HepG2 (cell line): Measurements from ENCODE around the gene BTG2. TPM values are rescaled to one million over a fixed set of nuclear protein-coding genes. Genes with fewer than 3 reads are reported as not detected.

Source experiments
- ATAC-seq: fragments of 200-7000 bp; cut with Tn5 transposase; 3 replicates; pipeline ENCODE4 v1.9.1; 2020; ENCODE audit warnings: mild to moderate bottlenecking, moderate library complexity
- BruUV-seq: library from RNA; stranded (reverse); fragments of 400-500 nt; replicated peaks from 2 replicates; lab custom pipeline; 2021; lab: Mats Ljungman, UMichigan
- CTCF ChIA-PET: fragments of 300-600 bp; formaldehyde crosslinking; extraction: SDS; loops from one replicate; lab custom pipeline; 2021; ENCODE audit warnings: low total read pairs, inconsistent platforms, low intra/inter-chr PET ratio; lab: Yijun Ruan, JAX
- POLR2A ChIA-PET: fragments of 350-600 bp; sonication (Branson Sonifier 250); formaldehyde crosslinking; loops from one replicate; lab custom pipeline; 2020; ENCODE audit warnings: antibody characterized with exemption, inconsistent platforms; lab: Yijun Ruan, JAX
- DNase-seq: peaks from one replicate; pipeline ENCODE4 v3.0.0-alpha.2; 2015; ENCODE audit warnings: low spot score
- FAIRE-seq: peaks from 3 replicates; lab custom pipeline; 2011; peaks lifted over from hg19 to GRCh38; lab: Jason Lieb, UNC
- H2AFZ ChIP-seq: one replicate; pipeline ENCODE4 v1.6.1; 2011; ENCODE audit warnings: low read length, inconsistent platforms
- H3K27ac ChIP-seq: fragments of 300-600 bp; 3 replicates; pipeline ENCODE4 v1.8.0; 2011; ENCODE audit warnings: mixed run types, mild to moderate bottlenecking, mixed read lengths, low read length, inconsistent platforms; ENCODE audit not compliant: insufficient read depth; ENCODE audit errors: extremely low read length
- H3K27me3 ChIP-seq, 2 experiments: fragments of 200-600 bp in 1 of 2; 2 replicates in 1 of 2; 3 replicates in 1 of 2; pipeline versions ENCODE4 v1.6.0 to v1.8.0; 2011; ENCODE audit warnings: low read length in 2 of 2, mild to moderate bottlenecking in 2 of 2, moderate library complexity in 2 of 2, inconsistent platforms in 1 of 2; ENCODE audit not compliant: insufficient read depth in 2 of 2, control insufficient read depth in 1 of 2
- H3K36me3 ChIP-seq, 2 experiments: fragments of 200-600 bp in 1 of 2; replicated peaks in 1 of 2; 2 replicates in 1 of 2; 3 replicates in 1 of 2; pipeline versions ENCODE4 v1.5.1 to v1.8.0; 2011; ENCODE audit warnings: low read length in 2 of 2, inconsistent platforms in 1 of 2; ENCODE audit not compliant: insufficient read depth in 2 of 2, control insufficient read depth in 1 of 2
- H3K4me1 ChIP-seq: 2 replicates; pipeline ENCODE4 v1.5.1; 2012; ENCODE audit warnings: low read length, inconsistent platforms; ENCODE audit not compliant: insufficient read depth
- H3K4me2 ChIP-seq: 2 replicates; pipeline ENCODE4 v1.6.0; 2011; ENCODE audit warnings: low read depth, low read length, inconsistent platforms
- H3K4me3 ChIP-seq, 3 experiments: fragments of 200-600 bp in 1 of 3; sonication (generic), shearing (Covaris generic) in 1 of 3; replicated peaks in 1 of 3; 2 replicates each; pipeline ENCODE4 v1.5.1; 2011 to 2016; ENCODE audit warnings: low read length in 3 of 3, inconsistent platforms in 2 of 3, low read depth in 2 of 3, mild to moderate bottlenecking in 2 of 3, control low read depth in 1 of 3, mixed read lengths in 1 of 3; ENCODE audit not compliant: insufficient read depth in 1 of 3
- H3K79me2 ChIP-seq: one replicate; pipeline ENCODE4 v1.6.1; 2011; ENCODE audit warnings: low read length, inconsistent platforms; ENCODE audit not compliant: insufficient read depth
- H3K9ac ChIP-seq: 2 replicates; pipeline ENCODE4 v1.6.0; 2011; ENCODE audit warnings: mild to moderate bottlenecking, low read depth, low read length, inconsistent platforms; ENCODE audit not compliant: insufficient read depth
- H3K9me3 ChIP-seq: 2 replicates; pipeline ENCODE4 v1.5.1; 2012; ENCODE audit warnings: mild to moderate bottlenecking, low read length
- H4K20me1 ChIP-seq: 2 replicates; pipeline ENCODE4 v1.6.0; 2011; ENCODE audit warnings: inconsistent platforms, mild to moderate bottlenecking, low read length, moderate library complexity; ENCODE audit not compliant: insufficient read depth
- GABPA ChIP-seq, 2 experiments: IDR thresholded peaks; 2 replicates each; pipeline ENCODE4 v1.6.1; 2011 to 2016; ENCODE audit warnings: low read depth in 2 of 2, low read length in 1 of 2, missing biosample characterization in 1 of 2, missing genetic modification characterization in 1 of 2
- GABPB1 ChIP-seq: IDR thresholded peaks from 2 replicates; pipeline ENCODE4 v1.6.1; 2016; ENCODE audit warnings: mild to moderate bottlenecking, missing genetic modification reagents, moderate library complexity, missing compliant biosample characterization
- IKZF1 ChIP-seq: fragments of 450-650 bp; IDR thresholded peaks from 2 replicates; pipeline ENCODE4 v1.7.1; 2016
- KDM6A ChIP-seq: IDR thresholded peaks from 2 replicates; pipeline ENCODE4 v1.6.1; 2016; ENCODE audit warnings: low read depth
- PRPF4 ChIP-seq: fragments of 200-400 bp; formaldehyde crosslinking; IDR thresholded peaks from 2 replicates; pipeline ENCODE4 v1.6.1; 2016; ENCODE audit warnings: low read length, low read depth; ENCODE audit not compliant: poor library complexity, severe bottlenecking
- SIX1 ChIP-seq: sonication (generic); formaldehyde crosslinking; IDR thresholded peaks from 2 replicates; pipeline ENCODE4 v1.4.0; 2020; ENCODE audit warnings: missing genetic modification reagents, borderline replicate concordance
- ZNF343 ChIP-seq: sonication (generic); formaldehyde crosslinking; IDR thresholded peaks from 2 replicates; pipeline ENCODE4 v1.4.0; 2020; ENCODE audit warnings: mild to moderate bottlenecking, missing genetic modification reagents
- WGBS: methylation state at CpG from one replicate; pipeline ENCODE4 v1.1.6; 2017; ENCODE audit warnings: low lambda C conversion rate; 5-methylcytosine and 5-hydroxymethylcytosine counted together
- in situ Hi-C: cut with HindIII; loops from 2 replicates; pipeline ENCODE4 v1.10.0; 2017; ENCODE audit warnings: low pct_unique_long_range_greater_than_20kb; ENCODE audit not compliant: extremely low pct_ligation_motif_present
- intact Hi-C: fragments of 100-400 bp; cut with micrococcal nuclease; formaldehyde crosslinking; loops from one replicate; pipeline ENCODE4 v1.10.0; 2022; ENCODE audit not compliant: unreplicated experiment
- polyA plus RNA-seq, 8 experiments: library from polyadenylated mRNA; depleted of rRNA in 3 of 8; stranded (reverse) in 7 of 8; unstranded in 1 of 8; fragments of >200 nt; fragmentation: Illumina TruSeq in 4 of 8; extraction: Trizol in 4 of 8; gene quantifications; 2 replicates each; pipeline versions ENCODE4 v1.2.1 to v1.2.3, GENCODE V29; 2011 to 2016; ENCODE audit warnings: low read depth in 4 of 8, missing spikeins in 1 of 8, mixed read lengths in 1 of 8; ENCODE audit not compliant: insufficient read depth in 1 of 8
- total RNA-seq, 5 experiments: library from RNA; depleted of rRNA; stranded (reverse); fragments of >200 nt; fragmentation: Illumina TruSeq; extraction: Trizol; gene quantifications; 2 replicates each; pipeline ENCODE4 v1.2.3, GENCODE V29; 2016; ENCODE audit warnings: low read depth in 1 of 5
- TF ChIP-seq, protein P1 (sequence below): sonication (generic); formaldehyde crosslinking; IDR thresholded peaks from 2 replicates; pipeline ENCODE4 v1.4.0; 2020; ENCODE audit warnings: missing genetic modification reagents
- TF ChIP-seq, protein P2 (sequence below): sonication (generic); formaldehyde crosslinking; IDR thresholded peaks from 2 replicates; pipeline ENCODE4 v1.5.1; 2020; ENCODE audit warnings: missing genetic modification reagents, mild to moderate bottlenecking, borderline replicate concordance

The BTG2 gene
- total and polyA plus RNA-seq, 2 of the 13 experiments (the other 11 are each of a cell fraction or from before 2014, with no cell fraction given), result 13.6 to 18.3 TPM

DNA sequence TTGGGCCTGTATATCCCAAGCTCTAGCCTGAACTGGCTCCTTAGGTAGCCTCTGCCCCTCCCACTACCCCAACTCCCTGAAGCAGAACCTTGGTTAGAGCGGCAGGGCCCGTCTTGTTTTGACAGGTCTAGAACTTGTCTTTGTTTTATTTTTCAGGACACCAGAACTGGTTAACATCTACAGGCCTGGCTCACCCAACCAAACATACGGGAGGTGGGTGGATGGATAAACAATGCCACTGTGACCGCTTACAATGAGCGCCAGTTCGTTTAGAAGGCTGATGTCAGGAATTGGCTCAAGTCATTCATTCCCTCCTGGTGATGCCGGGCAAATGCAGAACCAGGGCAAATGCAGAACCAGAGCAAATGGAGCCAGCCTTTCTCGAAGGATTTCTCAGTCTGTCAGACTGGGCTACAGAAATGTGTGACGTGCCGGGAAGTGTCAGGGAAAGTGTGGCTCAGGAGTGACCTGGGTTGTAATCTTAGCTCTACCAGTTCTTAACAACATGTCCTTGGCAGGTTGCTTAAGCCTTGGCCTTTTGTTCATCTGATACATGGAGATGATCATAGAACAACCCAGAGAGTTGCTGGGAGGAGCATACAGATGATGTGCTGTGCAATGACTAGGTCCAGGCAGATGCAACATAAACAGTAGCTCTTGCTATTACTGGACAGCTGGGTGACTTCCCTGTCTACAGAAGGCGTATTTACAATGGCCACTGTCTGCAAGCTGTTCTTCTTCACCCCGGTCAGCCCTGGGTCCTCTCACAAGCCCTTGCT lies 30.5 kb upstream of the BTG2 start:
- Histone ChIP-seq H3K9me3 (no peaks in the 10 kb centered on the region), H3K9ac (no peak overlapping the region), H4K20me1 (no peaks in the 10 kb centered on the region), H3K79me2 (no peaks in the 10 kb centered on the region), H3K4me3 (no peak overlapping the region), H3K4me1 (peaks cover 17% of the 10 kb centered on the region; the same call in 1 of the 2 replicates), H3K27ac (no peak overlapping the region), H3K36me3 (no peaks in the 10 kb centered on the region), H3K4me2 (no peak overlapping the region), H3K27me3 (peaks cover 1 to 35% of the 10 kb centered on the region in 2 experiments; a peak in 3 of 5 replicates), H2AFZ (no peak overlapping the region)
- no peak for DNase-seq
- ChIA-PET POLR2A (no interaction called here), CTCF (interaction anchor here (3.1 kb wide), 1 partner anchor 64 kb away, joined by 41 read pairs; no protein-coding TSS in a partner anchor)
- no TSS peak for BruUV-seq
- WGBS, result 64% methylated on average over 11 of the region's 12 CpGs
- intact Hi-C loops (loop anchor here (5.0 kb wide), 1 partner anchor 213 kb away; no protein-coding TSS in a partner anchor), in situ Hi-C loops (loop anchor here (5.0 to 10.0 kb wide), 4 partner anchors 52 to 237 kb away; no protein-coding TSS in a partner anchor)
- FAIRE-seq, result no peak
- TF ChIP-seq, protein P1, sequence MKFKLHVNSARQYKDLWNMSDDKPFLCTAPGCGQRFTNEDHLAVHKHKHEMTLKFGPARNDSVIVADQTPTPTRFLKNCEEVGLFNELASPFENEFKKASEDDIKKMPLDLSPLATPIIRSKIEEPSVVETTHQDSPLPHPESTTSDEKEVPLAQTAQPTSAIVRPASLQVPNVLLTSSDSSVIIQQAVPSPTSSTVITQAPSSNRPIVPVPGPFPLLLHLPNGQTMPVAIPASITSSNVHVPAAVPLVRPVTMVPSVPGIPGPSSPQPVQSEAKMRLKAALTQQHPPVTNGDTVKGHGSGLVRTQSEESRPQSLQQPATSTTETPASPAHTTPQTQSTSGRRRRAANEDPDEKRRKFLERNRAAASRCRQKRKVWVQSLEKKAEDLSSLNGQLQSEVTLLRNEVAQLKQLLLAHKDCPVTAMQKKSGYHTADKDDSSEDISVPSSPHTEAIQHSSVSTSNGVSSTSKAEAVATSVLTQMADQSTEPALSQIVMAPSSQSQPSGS, result no peak
- TF ChIP-seq PRPF4, result no peak
- no peak for TF ChIP-seq GABPB1 (CRISPR knock-in tag)
- no peak for TF ChIP-seq SIX1 (CRISPR knock-in tag)
- TF ChIP-seq IKZF1, result no peak
- no peak for TF ChIP-seq KDM6A (CRISPR knock-in tag)
- TF ChIP-seq, protein P2, sequence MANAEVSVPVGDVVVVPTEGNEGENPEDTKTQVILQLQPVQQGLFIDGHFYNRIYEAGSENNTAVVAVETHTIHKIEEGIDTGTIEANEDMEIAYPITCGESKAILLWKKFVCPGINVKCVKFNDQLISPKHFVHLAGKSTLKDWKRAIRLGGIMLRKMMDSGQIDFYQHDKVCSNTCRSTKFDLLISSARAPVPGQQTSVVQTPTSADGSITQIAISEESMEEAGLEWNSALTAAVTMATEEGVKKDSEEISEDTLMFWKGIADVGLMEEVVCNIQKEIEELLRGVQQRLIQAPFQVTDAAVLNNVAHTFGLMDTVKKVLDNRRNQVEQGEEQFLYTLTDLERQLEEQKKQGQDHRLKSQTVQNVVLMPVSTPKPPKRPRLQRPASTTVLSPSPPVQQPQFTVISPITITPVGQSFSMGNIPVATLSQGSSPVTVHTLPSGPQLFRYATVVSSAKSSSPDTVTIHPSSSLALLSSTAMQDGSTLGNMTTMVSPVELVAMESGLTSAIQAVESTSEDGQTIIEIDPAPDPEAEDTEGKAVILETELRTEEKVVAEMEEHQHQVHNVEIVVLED, result no peak
- TF ChIP-seq GABPA (IDR thresholded peaks at IDR 0.05; ENCODE audit: low read depth, low read length), result no peak
- TF ChIP-seq GABPA (CRISPR knock-in tag; IDR thresholded peaks at IDR 0.05; ENCODE audit: low read depth), result no peak
- TF ChIP-seq ZNF343 (CRISPR knock-in tag), result no peak
- ATAC-seq, result no peak
